Endothelial cell (in vitro differentiated cells): Measurements from ENCODE around the gene INSYN2A. TPM values are rescaled to one million over a fixed set of nuclear protein-coding genes. Genes with fewer than 3 reads are reported as not detected.

ENCODE experiments used
- DNase-seq: peaks from one replicate; pipeline ENCODE4 v3.0.0; 2021; ENCODE audit warnings: low spot score
- H3K27ac Mint-ChIP-seq: one replicate; pipeline ENCODE4 v1.8.0; 2021; ENCODE audit warnings: mixed read lengths, inconsistent platforms; ENCODE audit not compliant: unreplicated experiment
- H3K27me3 Mint-ChIP-seq: one replicate; pipeline ENCODE4 v1.8.0; 2021; ENCODE audit warnings: mild to moderate bottlenecking, moderate library complexity, mixed read lengths, inconsistent platforms; ENCODE audit not compliant: unreplicated experiment
- H3K36me3 Mint-ChIP-seq: one replicate; pipeline ENCODE4 v1.8.0; 2021; ENCODE audit warnings: mild to moderate bottlenecking, low read depth, mixed read lengths, inconsistent platforms; ENCODE audit not compliant: unreplicated experiment
- H3K4me1 Mint-ChIP-seq: one replicate; pipeline ENCODE4 v1.8.0; 2021; ENCODE audit warnings: mild to moderate bottlenecking, mixed read lengths, inconsistent platforms; ENCODE audit not compliant: unreplicated experiment
- H3K4me3 Mint-ChIP-seq: one replicate; pipeline ENCODE4 v1.8.0; 2021; ENCODE audit warnings: mild to moderate bottlenecking, mixed read lengths, inconsistent platforms; ENCODE audit not compliant: unreplicated experiment
- H3K9me3 Mint-ChIP-seq: one replicate; pipeline ENCODE4 v1.8.0; 2021; ENCODE audit warnings: mixed read lengths, inconsistent platforms; ENCODE audit not compliant: unreplicated experiment
- total RNA-seq: library from RNA; stranded (reverse); fragmentation: NEBNext Ultra II Directional; extraction: Animal tissue kit (Norgen Biotek cat#: 25700); gene quantifications from one replicate; pipeline ENCODE4 v1.2.1, GENCODE V29; 2021; ENCODE audit not compliant: unreplicated experiment
- TF ChIP-seq, protein P1 (sequence below): fragments of 200-600 bp; sonication (generic); IDR thresholded peaks from one replicate; pipeline ENCODE4 v1.5.0; 2021; ENCODE audit warnings: antibody characterized with exemption; ENCODE audit not compliant: unreplicated experiment

Gene INSYN2A
- total RNA-seq, 1 donor from 2014 or later, result 1.7 TPM

DNA sequence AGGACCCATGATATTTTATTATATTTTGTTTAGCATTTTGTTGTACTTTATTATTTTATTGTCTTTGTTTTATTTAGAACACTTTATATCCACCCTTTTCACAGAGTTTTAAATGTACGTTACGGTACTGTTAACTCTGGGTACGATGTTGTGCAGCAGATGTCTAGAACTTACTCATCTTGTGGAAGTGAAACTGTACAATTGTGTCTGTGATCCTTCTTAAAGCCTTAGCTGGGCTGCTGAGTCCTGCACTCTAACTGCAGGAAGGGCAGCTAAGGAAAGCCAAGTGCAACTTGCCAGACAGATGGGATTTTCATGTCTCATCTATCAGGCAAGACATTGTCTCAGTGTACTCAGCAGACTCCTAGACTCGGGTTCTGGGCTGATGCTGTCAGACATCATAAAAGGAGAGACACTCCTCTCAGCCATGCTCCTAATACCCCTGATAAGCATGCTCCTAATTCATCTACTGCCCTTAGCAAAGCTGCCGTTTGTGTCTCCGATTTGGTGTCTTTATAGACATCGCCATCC is 14.6 kb upstream of the INSYN2A start:
- H3K9me3 Mint-ChIP-seq, result no peaks in the 10 kb centered on the region

DNA sequence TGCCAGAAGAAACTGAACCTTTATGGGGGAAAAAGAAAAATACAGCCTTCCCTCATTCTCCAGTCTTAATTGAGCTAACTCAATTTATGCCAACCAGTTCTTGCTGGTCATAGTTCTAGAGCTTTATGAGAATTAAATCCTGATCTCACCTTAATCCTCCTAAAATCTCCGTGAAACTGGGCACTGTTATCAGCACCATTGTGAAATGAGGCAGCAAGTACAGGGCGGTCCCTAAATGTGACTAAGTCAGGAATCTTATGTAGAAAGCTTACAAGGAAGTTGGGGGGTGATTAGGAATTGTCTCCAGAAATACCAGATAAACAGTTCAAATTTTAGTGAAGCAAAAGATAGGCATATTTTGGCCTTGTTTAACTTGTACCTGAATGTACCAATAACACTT is 10.7 kb upstream of the INSYN2A start:
- TF ChIP-seq, protein P1, sequence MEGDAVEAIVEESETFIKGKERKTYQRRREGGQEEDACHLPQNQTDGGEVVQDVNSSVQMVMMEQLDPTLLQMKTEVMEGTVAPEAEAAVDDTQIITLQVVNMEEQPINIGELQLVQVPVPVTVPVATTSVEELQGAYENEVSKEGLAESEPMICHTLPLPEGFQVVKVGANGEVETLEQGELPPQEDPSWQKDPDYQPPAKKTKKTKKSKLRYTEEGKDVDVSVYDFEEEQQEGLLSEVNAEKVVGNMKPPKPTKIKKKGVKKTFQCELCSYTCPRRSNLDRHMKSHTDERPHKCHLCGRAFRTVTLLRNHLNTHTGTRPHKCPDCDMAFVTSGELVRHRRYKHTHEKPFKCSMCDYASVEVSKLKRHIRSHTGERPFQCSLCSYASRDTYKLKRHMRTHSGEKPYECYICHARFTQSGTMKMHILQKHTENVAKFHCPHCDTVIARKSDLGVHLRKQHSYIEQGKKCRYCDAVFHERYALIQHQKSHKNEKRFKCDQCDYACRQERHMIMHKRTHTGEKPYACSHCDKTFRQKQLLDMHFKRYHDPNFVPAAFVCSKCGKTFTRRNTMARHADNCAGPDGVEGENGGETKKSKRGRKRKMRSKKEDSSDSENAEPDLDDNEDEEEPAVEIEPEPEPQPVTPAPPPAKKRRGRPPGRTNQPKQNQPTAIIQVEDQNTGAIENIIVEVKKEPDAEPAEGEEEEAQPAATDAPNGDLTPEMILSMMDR, result no peak

More for the DNA sequence above, 14.6 kb upstream of the INSYN2A start:
- peaks cover 4% of the 10 kb centered on the region for H3K27me3 Mint-ChIP-seq
- H3K27ac Mint-ChIP-seq, result peak overlapping the region; percentile 100
- peaks cover 73% of the 10 kb centered on the region for H3K4me1 Mint-ChIP-seq
- H3K4me3 Mint-ChIP-seq, result peak overlapping the region; percentile 80
- peaks cover 4% of the 10 kb centered on the region for H3K36me3 Mint-ChIP-seq
- TF ChIP-seq, protein P1, result no peak
- DNase-seq, result no peak

DNA sequence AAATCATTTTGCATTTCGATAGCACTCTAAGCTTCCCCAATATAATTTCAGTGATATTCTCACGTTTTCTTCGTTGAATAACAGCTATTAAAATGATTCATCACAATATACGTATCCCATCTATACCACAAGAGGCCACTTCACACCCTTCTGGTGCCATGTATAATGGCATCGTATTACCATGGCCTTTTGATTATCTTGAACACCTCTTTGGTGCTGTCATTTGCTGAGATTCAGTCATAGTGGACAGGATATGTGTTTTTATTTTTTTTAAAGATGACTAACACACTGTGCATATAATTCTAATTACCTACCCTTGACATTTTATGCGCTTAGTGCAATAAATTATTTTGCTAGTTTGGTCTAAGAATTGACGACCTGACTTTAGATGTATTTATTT is 6.7 kb upstream of the INSYN2A start:
- Mint-ChIP-seq H3K4me1 (peaks cover 10% of the 10 kb centered on the region), H3K27ac (no peak overlapping the region), H3K36me3 (peaks cover 3% of the 10 kb centered on the region), H3K9me3 (no peaks in the 10 kb centered on the region), H3K4me3 (no peak overlapping the region), H3K27me3 (no peaks in the 10 kb centered on the region)
- TF ChIP-seq, protein P1, result no peak
- no peak for DNase-seq

More for the DNA sequence above, 10.7 kb upstream of the INSYN2A start:
- H3K4me3 Mint-ChIP-seq, result no peak overlapping the region
- H3K36me3 Mint-ChIP-seq, result peaks cover 3% of the 10 kb centered on the region
- no peak for DNase-seq
- H3K27me3 Mint-ChIP-seq, result peaks cover under 1% of the 10 kb centered on the region
- no peaks in the 10 kb centered on the region for H3K9me3 Mint-ChIP-seq
- H3K27ac Mint-ChIP-seq, result no peak overlapping the region
- H3K4me1 Mint-ChIP-seq, result peaks cover 38% of the 10 kb centered on the region

DNA sequence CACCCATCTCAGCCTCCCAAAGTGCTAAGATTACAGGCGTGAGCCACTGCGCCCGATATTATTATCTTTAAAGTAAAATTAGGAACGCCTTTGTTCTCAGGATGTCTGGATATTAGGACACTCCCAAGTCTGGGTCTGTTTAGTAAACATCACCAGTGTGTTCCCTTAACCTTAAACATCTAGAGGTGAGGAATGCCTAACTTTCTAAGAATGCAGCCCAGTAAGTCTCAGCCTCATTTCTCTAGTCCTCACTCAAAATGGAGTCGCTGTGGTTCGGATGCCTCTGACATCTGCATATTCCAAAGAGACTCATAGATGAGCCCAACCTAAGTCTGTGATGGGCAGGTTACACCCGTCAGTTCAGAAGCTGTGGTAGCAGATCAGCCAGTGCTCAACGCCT is 4.3 kb upstream of the INSYN2A start:
- Mint-ChIP-seq H3K4me3 (no peak overlapping the region), H3K9me3 (no peaks in the 10 kb centered on the region), H3K4me1 (peaks cover 12% of the 10 kb centered on the region)

DNA sequence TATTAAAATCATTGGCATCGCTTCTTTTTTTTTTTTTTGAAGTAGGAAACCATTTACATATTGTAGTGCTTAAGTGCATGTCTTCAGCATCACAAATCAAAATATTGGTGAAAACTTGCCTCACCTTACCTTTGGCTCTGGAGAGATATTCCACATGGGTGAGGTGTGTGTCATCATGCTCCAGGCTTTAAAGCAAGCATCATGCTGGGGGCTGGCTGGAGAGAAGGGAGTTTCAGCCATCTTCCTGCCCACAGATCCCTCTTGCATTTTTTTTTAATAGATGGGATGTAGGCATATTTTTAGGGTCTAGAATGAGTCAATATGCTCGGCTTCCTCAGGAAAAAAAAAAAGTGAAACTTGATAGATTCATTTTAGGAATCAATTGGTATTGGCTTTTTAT is 2.3 kb upstream of the INSYN2A start:
- Mint-ChIP-seq H3K4me1 (peaks cover 19% of the 10 kb centered on the region), H3K27ac (no peak overlapping the region), H3K4me3 (no peak overlapping the region), H3K9me3 (no peaks in the 10 kb centered on the region), H3K36me3 (no peaks in the 10 kb centered on the region), H3K27me3 (peaks cover 10% of the 10 kb centered on the region)
- TF ChIP-seq, protein P1, result no peak
- DNase-seq, result no peak

More for the DNA sequence above, 4.3 kb upstream of the INSYN2A start:
- H3K27me3 Mint-ChIP-seq, result peaks cover 4% of the 10 kb centered on the region
- DNase-seq, result no peak
- TF ChIP-seq, protein P1, result no peak
- peaks cover 3% of the 10 kb centered on the region for H3K36me3 Mint-ChIP-seq
- no peak overlapping the region for H3K27ac Mint-ChIP-seq
